ENCODE data around the gene KRT78. TPM values are rescaled to one million over a fixed set of nuclear protein-coding genes. Genes with fewer than 3 reads are reported as not detected.

KRT78 gene
- total RNA-seq, 4 donors from 2014 or later: 1.9 TPM; not detected in 3

DNA sequence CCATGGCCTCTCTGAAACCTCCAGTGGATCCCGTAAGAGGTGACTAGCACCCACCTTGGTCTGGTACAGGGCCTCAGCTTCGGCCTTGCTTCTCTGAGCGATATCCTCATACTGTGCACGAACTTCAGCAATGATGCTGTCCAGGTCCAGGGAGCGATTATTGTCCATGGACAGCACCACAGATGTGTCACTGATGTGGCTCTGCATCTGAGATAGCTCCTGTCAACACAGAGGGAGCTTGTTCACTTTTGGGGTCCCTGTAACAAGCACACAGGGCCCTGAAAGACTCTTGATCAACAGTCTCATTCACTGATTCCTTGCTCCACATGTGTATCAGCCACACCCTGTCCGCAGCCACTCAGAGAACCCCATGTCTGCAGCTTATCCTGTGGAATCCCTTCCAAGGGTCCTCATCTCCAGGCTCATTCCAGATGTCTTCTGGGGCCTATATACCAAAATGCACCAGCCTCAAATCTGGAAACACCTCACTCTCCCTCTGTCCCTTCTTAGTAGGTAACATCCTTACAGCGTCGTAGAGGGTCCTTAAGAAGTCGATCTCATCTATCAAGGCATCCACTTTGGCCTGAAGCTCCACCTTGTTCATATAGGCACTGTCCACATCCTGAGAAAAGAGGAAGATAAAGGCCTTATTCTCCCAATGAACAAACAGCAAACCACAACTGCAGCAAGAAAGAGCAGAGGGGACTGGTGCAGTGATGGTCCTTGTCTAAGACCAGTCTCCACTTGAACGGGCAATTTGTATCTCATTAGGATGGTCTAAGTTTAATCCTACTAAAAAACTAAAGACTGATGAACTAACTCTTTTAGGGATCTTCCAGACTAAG is 56.4 kb downstream of the KRT78 start:
- DNase-seq (ENCODE audit: low spot score) (no peak), ATAC-seq (ENCODE audit: low FRiP score) (no peak)
- TF ChIP-seq, protein P1, sequence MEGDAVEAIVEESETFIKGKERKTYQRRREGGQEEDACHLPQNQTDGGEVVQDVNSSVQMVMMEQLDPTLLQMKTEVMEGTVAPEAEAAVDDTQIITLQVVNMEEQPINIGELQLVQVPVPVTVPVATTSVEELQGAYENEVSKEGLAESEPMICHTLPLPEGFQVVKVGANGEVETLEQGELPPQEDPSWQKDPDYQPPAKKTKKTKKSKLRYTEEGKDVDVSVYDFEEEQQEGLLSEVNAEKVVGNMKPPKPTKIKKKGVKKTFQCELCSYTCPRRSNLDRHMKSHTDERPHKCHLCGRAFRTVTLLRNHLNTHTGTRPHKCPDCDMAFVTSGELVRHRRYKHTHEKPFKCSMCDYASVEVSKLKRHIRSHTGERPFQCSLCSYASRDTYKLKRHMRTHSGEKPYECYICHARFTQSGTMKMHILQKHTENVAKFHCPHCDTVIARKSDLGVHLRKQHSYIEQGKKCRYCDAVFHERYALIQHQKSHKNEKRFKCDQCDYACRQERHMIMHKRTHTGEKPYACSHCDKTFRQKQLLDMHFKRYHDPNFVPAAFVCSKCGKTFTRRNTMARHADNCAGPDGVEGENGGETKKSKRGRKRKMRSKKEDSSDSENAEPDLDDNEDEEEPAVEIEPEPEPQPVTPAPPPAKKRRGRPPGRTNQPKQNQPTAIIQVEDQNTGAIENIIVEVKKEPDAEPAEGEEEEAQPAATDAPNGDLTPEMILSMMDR (IDR thresholded peaks at IDR 0.05): no peak

DNA sequence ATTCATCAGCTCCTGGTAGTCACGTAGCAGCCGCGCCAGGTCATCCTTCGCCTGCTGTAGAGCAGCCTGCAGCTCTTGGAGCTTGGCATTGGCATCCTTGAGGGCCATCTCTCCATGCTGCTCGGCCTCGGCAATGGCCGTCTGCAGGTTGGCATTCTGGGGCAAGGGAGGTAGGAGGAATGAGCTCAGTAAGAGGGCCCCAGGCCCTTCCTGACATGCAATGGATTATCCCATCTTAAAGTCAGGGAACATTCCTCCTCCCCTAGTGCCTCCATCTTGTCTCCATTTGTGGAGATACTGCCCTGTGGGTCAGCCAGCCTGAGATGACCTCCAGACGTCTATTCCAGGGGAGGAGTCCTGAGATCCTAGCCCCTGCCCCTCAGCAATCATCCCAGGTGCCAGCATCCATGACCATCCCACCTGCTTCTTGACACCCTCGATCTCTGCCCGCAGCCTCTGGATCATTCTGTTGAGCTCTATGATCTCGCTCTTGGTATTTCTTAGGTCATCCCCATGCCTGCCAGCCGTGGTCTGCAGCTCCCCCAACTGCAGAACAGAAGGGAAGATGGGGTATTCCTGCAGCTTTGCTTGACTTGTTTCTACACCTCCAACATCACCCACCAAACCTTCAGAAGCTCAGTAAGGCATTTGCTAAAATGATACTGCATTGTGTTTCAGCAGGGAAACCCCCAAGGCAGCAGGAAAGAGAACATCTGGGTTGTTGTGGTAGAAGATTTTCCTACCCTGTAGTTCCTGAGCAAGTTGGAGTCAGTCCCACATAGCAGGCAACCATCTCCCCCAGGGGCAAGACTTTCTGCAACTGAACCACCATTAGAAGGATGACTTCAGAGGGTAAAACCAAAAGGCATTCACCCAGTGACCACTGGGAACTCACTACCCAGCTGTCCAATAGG is 57.3 kb downstream of the KRT78 start:
- TF ChIP-seq, protein P1 (IDR thresholded peaks at IDR 0.05): no peak
- no peak for DNase-seq (ENCODE audit: low spot score)
- ATAC-seq (ENCODE audit: low FRiP score): no peak

DNA sequence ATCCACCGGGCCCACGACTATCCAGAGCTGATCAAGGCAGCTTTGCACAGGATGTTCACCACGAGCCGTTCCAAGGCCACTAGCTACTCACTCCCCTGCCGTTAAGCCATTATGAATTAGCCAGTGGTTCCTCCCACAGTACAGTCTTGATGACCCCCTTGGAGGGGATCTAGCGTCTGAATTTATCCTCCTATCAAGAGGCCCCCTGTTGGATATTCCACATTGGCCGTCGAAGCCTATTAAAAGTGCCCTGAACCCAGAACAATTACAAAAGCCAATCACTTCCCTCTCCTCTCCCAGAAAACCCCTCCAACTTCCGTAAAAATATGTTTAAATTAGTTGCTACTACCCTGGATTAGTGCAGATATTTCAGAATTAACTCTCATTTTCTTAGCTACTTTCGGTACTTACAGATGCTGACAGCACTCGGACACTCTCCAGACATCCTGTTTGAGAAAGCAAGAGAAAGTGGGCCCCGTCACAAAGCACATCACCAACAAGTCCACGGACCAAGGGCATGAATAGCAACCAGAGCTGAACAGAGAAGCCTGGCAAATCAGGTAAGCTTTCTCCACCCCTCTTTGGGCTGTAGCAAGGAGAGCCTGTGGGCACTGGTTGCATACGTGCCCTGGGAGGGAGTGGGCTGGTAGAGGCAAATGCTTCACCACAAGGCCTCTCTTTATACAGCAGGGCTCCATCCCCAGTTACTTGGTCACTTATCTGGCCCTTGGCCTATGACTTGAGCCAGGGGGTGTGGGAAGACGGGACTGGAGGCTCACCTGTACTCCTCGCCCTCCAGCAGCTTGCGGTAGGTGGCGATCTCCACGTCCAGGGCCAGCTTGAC is 58.1 kb downstream of the KRT78 start:
- no peak for ATAC-seq (ENCODE audit: low FRiP score)
- TF ChIP-seq, protein P1 (IDR thresholded peaks at IDR 0.05): no peak
- no peak for DNase-seq (ENCODE audit: low spot score)

DNA sequence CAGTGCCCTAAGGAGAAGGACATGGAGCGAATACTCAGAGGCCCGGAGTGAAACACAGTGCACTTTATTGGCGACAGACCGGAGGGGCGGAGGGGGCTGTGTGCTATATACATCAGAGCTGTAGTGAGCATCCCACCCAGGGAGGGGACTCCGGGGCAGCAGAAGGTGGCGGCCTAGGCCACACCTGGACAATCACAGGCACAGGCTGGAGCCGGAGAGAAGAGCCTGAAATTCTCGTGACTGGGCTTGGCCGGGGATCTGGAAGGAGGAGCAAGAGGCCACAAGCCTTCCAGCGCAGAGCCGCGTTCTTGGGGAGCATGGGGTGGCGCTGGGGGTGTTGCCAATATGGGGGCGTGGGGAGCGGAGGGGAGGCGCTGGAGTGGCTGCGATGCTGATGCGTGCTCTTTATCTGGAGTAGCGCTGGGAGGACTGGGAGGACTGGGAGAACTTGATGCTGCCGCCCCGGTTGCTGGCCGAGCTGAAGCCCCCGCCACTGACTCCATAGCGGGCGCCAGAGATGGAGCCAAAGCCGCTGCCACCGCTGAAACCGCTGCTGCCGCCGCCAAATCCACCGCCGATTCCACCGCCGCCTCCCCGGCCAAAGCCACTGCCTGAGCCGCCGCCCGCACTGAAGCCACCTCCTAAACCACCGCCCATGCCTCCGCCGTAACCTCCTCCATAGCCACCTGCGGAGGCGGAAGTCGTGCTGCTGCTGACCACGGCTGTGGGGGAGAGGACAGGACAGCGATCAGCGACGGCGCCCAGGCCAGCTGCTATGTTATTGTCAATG is 59.0 kb downstream of the KRT78 start:
- no peak for ATAC-seq (ENCODE audit: low FRiP score)
- no peak for DNase-seq (ENCODE audit: low spot score)
- TF ChIP-seq, protein P1 (IDR thresholded peaks at IDR 0.05): no peak

DNA sequence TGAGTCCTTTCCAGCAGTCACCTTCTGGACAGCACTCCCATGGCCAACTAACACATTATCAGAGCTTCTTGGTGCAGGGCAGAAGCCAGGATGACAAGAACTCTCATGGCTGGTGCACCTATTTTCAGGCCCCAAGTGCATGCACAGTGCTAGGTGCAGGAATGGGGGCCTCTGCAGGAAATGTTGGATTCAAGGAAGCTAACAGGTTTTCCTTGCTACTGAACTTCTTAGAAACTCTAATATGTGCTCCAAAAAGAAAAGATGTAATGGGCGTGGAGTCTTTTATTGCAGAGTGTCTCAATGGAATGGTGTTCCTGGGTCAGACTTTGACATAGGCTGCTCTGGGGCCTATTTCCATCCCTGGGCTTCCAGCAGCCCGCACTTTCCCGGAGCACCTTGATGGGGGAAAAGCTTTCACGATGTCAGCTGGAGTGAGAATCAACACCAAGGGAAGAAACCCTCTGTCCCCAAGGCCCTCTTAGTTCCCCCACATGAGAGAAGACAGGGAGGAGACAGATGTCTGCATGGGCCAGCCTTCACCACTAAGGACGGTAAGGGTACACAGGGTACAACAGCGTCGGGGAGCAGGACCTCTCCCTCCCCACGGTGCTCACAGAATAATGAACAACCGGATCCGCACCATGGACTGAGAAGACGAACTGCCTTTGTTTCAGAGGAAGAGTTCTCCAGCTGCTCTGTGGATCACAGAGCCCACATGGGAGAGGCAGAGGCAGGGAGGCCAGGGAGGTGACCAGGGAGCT is 59.7 kb downstream of the KRT78 start:
- TF ChIP-seq, protein P1 (IDR thresholded peaks at IDR 0.05): no peak
- ATAC-seq (ENCODE audit: low FRiP score) (no peak), DNase-seq (ENCODE audit: low spot score) (no peak)

Measured in omental fat pad (tissue), 4 donors.